Globus pallidus (tissue), 1 donor: Measurements from ENCODE around the gene MYL3.

Source experiments
- DNase-seq: peaks from one replicate; pipeline ENCODE4 v3.0.0-alpha.2; 2015; ENCODE audit warnings: low spot score

The MYL3 gene

GRCh38 chr3:46865546-46865945 lies 2.3 kb upstream of the MYL3 start:
- no peak for DNase-seq

DNA sequence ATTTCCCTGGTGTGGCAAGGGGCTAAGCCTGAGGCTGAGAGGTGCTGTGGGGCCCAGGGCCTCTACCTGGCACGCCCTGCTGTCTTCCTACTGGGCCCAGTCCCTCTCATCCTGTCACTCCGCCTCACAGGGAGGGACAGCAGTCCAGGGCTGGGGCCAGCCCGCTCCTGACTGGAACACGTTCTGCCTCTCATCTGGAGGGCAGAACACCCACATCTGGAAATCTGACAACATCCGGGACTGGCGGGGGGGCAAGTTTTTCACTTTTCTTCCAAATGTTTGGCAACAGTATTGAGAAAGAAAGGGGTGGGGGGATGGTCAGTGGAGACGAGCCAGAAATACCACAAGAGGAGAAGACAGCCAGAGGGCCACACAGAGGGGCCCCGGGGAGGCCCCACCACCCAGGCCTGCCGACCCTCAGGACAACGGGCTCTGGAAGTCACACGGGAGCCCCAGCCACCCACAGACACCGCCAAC lies 1.8 kb upstream of the MYL3 start:
- no peak for DNase-seq

DNA sequence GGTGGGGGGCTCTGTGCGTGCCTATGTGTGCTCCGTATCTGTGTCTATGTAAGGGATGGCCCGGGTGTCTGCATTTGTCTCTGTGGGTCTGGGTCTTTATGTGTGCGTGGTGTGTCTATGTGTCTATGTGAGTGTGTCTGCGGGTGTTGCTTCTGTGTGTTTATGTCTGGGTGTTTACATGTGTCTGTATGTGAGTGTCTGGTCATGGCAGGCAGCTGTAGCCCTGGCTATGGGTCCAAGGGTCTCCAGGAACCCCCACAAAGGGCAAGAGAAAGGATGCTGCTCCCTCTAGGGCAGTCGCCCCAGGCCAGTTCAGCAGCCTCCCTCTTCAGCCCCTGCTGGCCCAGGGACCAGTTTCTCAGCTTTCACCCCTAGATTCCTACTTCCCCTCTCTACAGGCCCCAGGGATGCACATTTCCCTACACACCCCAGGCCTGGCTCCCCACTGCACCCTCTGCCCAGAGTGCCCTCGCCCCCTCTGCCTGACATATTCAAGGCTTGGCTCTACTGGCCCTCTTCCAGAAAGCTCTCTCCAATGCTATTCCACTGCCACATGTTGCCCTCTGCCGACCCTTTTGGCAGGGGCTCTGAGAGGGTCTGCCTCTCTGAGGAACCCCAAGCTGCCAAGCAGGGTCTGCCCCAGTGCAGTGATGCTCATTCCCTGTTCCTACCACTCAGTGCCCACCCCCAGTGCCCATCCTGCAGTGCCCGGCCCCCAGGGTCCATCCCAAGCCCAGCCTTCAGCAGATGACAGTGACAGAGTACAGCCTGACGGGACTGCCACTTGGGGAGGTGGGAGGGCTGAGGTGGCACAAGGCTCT lies 1.0 kb upstream of the MYL3 start:
- DNase-seq: no peak

DNA sequence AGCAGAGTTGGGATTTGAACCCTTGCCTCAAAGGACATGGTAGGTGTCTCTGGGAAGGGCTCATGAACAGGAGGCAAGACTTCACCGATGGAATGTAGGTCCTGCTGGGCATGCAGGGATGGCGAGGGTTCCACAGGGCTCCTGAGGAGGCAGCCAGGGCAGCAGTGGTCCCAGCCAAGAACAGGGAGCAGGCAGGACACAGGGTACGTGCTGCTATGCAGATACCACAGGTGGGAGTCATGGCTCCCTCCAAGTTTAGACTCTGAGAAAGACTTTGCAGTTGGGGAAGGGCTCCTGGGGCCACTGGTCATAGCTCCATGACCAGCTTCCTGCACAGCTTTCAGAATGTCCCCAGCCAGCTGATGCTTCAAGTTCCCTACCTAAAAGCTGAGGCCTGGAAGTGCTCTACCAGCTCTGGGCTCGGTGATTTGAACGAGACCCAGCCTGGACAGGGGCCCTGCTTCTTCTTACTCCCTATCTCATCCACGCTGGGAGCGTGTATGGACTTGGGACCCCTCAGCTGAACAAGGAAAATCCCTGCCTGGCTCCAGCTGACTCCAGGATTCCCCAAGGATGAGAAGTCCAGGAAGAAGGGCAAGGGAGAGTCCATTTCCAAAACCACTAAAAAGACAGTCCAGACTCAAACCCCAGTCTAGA lies 747 bp downstream of the MYL3 start:
- no peak for DNase-seq

DNA sequence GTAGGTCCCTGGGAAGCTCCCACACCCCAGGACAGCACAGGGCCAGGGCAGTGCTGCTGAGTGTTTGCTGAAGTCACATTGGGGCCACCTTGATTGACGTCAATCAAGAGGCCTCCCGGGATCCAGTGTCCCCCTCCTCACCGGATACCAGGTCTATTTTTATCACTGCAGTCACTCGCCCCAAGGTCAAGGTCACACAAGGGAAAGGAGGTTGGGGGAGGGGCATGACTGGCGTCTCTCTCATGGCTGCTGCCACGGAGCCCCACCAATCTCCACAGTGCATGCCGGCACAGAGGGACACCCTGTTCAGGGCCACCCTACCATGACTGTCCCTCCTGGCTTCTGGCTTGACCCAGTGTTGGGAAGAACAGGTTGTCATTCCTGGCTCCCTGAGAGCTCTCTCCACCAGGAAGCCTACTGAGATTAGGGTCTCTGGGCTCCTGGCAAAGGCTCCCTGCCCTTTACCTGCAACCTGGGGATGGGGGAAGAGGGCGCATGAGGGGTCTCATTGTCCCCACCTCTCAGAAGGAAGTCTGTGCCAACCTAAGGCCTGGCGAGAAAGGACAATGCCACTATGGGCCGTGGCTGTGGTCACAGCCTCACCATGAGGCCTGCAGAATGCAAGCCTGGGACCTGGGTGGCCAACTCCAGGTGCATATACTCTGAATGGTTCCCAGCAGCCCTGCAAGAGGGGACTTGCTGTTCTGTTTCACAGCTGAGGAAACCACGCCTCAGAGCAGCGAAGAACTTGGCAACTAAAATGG lies 1.5 kb downstream of the MYL3 start:
- DNase-seq: no peak

- no peak for DNase-seq
Observed at GRCh38 chr3:46860810-46861604, 2.2 kb downstream of the MYL3 start.

DNA sequence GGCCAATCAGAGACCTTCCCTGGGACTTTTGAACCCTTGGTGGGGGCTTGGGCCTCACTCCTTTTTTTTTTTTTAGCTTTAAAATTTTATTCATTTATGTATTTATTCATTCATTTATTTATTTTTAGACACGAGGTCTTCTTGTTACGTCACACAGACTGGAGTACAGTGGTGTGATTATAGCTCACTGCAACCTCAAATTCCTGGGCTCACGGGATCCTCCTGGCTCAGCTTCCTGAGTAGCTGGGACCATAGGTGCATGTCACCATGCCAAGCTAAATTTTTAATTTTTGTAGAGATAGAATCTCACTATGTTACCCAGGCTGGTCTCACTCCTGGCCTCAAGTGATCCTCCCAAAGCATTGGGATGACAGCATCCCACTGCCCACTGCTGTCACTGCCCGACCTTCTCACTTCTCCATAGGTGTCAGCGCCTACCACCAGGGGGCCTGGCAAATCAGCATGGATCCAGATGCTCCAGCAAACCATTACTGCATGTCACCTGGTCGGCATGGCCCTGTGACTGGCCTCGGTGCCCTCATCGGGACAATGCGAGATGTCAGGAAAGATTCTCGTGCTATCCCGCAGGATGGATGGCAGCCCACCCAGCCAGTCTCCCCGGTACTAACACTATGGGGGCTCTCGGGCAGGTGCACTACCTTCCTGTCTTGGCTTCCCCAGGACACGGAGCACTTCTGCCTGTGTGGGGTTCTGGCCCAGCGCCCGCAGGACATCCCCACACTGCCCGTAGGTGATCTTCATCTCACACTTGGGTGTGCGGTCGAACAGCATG lies 3.0 kb downstream of the MYL3 start:
- DNase-seq: no peak

DNA sequence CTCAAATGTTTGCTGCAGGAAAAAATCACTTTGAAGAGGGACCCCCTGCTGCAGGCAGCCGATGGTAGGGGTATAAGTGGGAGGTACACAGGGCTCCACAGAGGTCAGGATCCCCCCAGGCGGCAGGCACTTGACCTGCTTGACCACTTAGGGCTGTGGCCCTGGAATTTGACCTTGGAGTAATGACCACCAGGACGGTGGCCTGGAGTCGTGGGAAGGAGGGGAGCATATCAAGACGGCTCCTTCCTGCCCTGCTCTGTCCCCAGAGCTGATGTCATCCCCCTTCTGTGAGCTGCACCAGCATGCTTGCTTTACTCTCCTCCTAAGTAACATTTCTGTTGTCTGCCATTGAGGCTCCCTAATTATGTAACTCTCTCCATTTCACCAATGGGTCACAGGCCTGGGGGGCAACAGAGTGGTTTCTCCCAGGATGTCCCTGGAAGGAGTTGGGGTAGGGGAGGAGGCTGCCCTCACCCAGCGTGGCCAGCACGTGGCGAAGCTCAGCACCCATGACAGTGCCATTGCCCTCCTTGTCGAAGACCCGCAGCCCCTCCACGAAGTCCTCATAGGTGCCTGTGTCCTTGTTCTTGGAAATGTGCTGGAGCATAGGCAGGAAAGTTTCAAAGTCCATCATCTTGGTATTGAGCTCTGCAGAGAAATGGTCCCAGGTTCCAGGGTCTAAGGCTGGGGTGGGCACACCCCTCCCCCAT lies 4.1 kb downstream of the MYL3 start:
- no peak for DNase-seq

GRCh38 chr3:46858456-46858855 lies 4.8 kb downstream of the MYL3 start:
- no peak for DNase-seq

GRCh38 chr3:46857485-46858341 lies 5.5 kb downstream of the MYL3 start:
- no peak for DNase-seq

GRCh38 chr3:46856576-46857471 lies 6.4 kb downstream of the MYL3 start:
- no peak for DNase-seq

DNA sequence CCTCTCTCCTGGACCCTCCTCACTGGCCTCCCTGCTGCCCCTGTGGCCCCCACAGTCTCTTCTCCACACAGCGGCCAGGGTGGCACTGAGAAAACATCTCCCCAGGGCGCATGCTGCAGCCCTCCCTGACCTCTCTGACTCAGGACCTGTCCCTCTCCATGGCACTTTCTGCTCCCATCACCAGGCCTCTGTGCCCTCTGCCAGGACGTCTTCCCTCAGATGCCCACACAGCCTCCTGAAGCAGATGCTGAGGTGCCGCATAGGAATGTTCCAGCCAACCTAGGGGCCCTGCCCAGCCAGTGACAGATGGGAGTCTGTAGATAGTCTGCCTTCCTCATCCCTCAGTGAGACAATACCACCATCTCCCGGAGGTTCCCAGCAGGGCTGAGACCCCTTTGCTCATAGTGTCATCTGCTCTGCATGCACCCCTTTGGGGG lies 8.7 kb downstream of the MYL3 start:
- no peak for DNase-seq

DNA sequence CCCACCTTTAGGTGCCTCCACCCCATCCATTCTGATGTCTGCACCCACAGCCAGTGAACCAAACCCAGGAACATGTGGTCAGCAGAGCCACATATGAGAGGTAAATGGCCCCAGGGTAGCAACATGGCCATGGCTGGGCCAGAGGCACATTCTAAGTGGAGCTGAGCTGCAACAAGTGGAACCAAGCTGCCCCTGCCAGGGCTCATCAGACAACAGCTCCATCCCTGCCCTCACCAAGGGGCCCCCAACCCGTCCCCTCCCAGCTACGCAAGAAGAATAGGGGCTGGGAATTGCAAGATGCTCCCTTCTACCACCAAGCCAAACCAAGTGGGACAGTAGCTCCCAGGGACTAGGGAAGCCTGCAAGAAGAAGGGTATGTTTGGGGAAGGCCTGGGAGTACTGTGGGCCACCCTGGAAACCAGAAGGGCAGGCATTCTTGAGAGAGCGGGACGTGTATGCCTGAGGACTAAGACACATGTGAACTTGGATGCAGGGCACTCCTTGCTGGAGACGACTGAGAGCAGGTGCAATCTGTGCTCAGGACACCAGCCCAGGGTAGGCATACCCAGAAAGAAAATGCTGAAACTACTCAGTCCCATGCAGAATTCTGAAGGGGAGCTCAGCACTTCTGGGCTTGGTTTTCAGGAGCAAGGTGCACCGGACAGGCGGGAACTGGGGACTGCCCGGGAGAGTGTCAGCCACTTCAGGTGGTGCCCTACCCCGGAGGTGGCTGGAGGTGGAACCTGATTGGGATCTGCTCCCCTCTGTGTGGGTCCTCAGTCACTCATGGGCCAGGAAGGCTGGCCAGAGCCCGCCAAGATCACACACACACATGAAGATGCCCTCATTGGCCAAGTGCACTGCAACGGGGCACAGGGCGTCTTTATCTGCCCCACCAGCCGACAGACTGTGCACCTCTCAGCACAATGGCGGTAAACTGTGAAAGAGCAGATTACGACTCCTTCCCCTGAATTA lies 9.5 kb downstream of the MYL3 start:
- no peak for DNase-seq

DNA sequence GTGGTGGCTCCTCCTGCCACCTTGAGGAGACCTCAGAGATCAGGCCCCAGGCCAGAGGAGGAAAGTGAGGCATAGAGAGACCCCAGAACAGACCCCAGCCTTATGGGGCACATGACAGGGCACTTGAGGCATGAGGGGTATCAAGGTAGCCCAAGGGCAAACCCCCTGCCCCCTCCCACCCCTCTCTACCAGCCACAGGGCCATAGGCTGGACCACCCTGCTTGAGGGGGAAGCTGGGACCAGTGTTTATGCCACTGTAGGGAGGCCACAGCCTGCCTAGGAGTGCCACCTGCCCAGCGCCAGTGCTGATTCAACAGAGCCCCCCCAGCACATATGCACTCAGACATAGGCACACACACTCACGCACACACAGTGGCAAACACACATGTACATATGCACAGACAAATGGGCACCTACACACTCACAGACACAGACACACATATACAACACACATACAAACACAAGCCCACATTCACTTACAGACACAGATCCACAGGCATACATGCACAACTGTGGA lies 10.3 kb downstream of the MYL3 start:
- no peak for DNase-seq

DNA sequence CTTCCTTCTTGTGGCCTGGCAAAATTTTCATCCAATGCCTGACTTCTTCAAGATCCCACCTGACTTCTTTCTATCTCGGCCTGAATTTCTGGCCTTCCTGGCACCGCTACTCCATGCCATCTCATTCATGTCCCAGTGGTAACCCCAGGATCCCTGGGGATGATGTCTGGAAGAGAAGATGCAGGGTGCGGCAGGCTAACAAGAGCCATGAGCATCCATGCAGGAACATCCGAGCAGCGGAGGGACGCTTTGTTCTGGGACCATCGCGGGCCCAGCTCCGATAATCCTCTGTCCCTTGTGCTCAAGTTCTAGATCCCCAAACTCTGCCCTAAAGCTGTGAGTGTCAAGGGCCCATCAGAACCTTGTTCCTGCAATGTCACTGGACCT lies 10.9 kb downstream of the MYL3 start:
- DNase-seq: no peak

DNA sequence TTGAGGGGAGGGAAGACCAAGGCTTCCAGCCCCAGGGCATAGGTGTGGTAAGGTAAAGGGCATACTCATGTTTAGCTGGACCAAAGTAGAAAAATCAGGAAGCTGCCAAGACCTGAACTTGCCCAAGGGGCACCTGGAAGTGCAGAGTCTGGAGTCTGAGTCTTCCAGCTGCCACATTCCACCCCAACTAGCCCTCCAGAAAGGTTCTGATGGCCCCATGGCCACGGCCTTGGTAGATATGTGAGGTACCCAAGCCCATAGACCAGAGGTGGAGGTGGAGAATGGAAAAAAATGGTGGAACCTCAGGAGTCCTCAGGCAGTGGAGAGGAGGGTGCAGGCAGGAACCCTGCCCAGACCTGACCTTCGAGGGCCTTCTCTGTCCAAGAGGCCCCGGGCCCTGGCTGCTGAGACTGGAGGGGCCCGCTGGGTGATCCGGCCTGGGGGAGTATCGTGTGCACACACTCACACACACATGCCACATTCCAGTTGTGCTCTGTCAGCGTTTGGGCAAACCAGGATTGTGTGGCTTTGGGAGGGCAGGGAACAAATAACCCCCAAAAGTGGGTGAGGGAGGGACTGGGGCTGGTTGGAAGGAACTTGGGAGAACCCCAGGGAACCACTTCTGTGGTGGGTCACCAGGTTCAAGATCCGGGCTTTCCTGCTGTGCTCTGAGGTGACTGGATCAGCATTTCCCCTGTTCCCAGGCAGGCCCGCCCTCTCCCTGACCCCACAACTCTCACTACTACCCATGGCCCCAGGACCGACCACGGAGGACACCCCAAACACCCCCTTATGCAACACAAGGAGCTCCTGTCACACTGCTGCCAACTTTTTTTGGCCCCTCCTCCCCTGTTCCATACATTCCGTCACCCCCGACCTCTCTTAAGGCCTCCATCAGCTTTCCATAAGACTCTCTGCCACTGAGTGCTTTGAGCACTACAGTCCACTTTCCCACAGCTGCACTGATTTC lies 11.6 kb downstream of the MYL3 start:
- no peak for DNase-seq
